Brain pericyte (primary cell): ENCODE measurements around the gene RIN1.
"Not testable (repeated sequence)": the region's sequence is repeated elsewhere in the genome, so short reads cannot be mapped to it uniquely, and the experiment has no call there.

Experiments used
- DNase-seq: peaks from one replicate; pipeline ENCODE4 v3.0.0-alpha.2; 2012; ENCODE audit warnings: low read depth, low spot score

RIN1 gene

DNA sequence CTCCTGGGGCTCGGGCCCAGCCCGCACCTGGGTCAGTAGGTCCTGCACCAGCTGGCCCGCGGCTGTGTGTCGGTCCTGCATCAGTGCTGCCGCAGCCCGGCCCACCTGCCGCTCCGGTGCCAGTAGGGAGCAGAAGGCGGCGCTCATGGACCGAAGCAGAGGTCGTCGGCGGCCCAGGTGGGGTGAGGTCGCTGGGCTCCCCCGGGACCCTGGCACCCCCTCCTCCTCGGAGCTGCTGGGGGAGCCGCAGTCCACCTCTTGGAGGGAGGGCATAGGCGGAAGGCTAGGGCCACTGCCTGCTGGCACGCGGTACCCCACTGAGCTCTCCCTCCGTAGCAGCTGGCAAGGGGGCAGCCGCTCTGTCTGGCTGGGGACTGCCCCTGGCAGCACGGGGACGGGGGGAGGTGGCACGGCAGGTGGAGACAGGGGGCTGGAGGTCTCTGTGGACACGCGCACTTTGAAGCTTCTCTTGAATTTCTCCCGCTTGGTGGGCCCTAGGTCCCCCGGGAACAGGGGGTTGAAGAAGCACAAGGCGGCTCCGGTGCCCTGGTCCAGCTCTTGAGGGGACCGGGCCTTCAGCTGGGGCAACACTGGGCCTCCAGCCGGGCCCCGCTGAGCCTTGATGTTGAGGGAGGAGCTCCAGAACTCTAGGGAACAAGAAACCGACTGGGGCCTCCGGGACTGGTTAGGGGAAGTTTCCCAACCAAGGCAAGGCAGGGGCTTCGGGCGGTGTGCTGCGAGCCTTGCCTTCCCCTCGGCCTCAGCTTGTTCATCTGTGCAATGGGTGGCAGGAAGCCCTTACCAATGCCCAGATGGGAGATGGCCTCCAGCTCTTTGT, 1.4 kb downstream of the RIN1 start:
- no peak for DNase-seq

DNA sequence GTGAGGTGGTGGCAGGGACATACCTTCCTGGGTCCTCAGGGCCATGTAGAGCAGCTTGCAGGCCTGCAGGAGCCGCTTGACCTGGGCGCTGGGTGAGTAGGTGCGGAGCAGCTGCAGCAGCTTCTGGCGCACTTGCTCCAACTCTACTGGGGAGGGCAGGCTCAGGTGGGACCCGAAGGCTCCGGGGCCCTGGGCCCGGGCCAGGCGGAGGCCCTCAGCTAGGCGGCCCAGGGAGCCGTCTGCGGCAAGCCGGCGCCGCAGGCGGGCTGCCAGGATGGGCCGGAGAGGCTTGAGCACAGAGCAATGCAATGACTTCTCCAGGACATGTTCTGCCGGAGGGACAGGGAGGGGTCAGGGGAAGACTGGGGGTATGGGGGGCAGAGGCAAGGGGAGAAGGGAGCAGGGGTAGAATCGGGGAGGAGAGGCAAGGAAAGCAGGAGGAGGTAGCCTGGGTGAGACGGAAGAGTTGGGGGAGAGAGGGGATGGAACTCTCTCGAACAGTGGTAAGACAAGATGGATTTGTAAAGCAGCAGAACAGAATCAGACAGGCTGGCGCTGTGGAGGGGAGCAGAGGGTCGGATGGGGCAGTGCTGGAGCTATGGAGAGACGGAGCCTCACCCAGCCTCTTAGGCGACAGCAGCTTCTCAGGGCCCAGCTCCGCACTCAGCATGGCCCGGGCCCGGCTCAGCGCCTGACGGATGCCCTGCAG, 2.2 kb downstream of the RIN1 start:
- no peak for DNase-seq

DNA sequence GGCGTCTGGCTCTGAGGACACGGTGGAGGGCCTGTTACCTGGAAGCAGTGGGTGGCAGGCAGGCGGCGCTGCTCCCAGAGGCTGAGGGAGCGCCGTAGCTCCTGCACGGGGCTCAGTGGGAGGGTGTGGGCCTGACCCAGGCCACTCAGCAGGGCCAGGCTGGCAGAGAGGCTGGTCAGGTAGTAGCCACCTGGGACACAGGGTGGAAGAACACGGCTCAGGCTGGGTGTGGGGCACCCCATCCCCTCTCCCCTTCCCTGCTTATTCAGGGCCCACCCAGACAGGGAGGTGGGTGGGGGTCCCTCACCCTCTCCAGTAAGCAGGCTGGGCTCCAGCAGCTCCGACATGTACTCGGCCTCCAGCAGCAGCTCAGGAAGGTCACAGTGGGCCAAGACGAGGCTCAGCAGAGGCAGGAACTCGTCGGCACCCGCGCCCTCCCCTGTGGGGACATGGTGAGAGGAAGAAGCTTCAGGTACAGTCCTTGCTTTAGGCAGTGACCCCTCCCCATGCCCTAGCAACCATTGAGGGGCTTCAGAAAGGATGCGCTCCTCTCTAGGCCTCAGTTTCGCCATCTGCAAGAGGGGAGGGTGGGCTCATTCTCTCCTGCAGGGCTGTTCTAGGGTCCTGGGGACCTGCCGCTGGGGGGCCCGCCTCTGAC, 2.9 kb downstream of the RIN1 start:
- no peak for DNase-seq

DNA sequence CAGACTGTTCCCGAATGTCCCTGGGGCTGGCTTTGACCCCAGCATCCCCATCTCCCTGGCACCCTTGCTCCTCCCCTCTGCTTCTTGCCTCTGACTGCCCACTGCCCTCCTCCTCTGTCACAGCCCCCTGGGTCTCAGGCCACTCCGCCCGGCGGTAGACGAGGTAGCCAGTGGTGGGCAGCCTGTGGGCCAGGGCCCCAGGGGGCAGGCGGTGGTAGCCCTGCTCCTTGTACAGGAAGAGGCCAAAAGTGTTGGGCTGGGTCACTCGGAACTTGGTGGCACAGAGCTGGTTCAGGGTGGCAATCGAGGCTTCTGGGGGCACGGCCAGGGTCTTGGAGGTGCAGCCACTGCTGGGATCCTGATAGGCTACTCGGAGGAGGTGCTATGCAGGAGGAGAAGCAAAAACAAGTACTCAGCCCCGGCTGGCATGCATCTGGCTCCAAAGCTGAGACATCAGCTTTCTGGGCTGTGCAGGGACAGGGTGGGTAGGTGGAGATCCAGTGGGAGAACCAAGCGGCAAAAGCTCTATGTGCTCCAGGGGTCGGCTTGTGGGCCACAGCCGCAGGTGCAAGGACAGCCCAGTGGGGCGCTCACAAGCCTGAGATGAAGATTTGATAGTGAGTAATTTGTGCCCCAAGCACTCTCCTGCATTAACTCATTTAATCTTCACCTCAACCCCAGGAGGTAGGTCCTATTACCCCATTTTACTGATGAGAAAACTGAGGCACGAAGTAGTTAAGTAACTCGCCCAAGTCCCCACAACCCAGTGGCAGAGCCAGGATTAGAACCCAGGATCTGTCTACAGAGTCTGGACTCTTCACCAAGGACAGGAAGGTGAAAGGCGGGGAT, 3.6 kb downstream of the RIN1 start:
- DNase-seq = no peak

DNA sequence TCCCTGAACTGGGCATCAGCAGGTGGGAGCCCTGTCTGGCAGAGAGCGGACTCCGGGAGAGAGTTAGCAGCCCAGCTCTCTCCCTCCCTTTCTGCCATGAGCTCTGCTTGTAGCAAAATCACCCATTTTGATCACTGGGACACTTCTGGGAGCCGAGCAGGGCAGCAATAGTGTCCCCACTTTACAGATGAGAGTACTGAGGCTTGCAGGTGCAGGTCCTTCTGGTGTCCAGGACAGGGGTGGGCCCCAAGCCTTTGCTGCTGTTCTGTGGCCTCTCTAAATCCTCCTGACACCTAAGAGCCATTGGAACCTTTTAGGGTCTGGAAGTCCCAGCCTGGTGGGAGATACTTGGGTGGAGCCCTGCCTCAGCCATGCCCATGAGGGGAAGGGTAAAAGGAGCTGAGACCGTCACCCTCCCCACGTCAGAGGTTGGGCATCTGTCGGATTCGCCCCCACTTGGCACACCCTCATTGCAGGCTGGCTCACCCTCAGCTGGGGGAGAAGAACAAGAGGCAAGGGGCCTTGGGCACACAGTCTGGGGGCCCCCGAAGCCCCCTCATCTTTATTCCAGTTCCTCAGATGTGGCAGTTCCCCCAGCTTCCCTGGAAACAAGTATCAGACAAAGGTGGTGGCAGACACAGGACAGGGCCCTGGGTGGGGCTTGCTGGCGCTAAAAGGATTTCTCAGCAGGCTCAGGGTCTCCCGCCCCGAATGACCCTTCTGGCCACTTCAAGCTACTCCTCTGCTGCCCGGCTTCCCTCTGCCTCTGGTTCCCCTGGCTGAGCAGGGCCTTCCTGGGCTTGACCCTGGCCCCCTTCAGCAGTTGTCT, 4.5 kb downstream of the RIN1 start:
- no peak for DNase-seq

DNA sequence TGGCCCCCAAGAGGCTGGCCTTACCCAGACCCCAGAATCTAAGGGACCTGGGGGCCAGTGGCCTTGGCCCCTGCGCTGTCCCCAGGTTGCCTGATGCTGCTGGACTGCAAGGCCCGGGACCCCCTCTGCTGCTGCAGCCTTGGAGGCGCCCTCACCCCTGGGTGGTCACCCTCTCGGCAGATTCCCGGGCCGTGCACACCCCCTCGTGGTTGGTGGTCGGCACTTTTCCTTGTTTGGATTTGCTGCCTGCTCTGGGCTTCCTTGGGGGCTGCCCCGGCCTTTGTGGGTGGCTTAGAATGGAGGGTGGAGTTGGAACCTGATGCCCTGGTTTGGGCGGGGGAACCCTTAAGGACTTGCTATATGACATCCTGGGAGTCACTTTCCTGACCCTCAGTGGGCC, 5.3 kb downstream of the RIN1 start:
- DNase-seq = no peak

DNA sequence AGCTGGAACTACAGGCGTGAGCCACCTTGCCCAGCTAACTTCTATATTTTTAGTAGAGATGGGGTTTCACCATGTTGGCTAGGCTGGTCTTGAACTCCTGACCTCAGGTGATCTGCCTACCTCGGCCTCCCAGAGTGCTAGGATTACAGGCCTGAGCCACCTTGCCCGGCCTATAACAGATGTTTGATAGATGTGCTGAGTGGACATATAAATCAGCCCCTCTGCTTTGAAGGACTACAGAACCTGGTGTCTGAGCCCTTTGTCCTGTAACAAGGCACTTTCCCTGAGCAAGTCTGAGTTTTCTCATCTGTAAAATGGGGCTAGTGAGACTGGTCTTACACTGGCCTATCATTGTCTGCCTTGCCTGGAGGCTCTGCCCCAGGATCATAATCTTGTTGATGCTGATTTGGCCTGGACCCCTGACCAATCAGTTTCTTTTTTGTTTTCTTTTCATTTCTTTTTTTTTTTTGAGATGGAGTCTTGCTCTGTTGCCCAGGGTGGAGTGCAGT, 7.0 kb downstream of the RIN1 start:
- DNase-seq = no peak

DNA sequence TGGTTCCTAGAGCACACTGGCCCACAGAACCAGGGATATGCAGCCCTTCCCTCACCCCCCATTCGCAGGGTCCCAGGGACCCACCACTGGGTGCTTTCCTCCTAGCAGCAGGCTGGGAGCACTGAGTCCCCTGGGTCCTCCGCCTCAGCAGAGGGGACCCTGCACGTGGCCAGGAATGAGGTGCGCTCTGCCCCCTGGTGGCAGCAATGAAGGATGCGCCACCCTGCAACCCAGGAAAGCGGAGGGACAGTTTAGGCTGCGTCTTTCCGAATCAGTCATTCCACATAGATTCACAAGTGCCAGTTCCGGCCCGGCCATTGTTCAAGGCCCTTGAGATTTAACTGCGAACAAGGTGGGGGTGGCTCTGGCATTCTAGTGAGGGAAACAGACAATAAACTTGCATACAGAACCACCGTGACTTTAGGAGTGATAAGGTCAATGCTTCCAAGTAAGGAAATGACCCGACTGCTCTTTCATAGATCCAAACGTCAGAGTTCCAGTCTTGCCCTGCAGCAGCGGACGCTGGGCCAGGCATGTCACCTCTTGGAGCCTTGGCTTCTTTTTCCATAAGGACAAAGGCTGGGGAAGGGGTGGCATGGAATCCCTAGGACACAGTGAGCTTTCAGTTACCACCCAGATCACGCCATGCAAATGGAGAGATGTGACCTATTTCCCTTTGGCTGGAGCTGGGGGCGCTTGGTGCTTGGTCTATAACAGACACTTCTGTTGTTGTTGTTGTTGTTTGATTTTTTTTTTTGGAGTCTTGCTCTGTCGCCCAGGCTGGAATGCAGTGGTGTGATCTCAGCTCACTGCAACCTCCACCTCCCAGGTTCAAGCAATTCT, 7.7 kb downstream of the RIN1 start:
- no peak for DNase-seq

DNA sequence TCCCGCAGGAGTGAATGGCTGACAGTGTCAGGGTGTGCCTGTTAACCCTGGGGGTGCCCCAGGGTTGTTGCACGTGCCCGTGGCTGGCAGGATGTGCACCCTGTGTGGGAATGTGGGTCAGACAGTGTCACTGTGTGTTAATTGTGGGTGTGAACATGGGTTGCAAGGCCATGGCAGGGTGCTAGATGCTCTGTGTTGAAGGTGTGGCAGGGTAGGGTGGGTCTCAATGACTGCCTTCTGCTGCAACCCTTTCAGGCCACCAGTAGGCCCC, 8.3 kb downstream of the RIN1 start:
- DNase-seq = no peak

DNA sequence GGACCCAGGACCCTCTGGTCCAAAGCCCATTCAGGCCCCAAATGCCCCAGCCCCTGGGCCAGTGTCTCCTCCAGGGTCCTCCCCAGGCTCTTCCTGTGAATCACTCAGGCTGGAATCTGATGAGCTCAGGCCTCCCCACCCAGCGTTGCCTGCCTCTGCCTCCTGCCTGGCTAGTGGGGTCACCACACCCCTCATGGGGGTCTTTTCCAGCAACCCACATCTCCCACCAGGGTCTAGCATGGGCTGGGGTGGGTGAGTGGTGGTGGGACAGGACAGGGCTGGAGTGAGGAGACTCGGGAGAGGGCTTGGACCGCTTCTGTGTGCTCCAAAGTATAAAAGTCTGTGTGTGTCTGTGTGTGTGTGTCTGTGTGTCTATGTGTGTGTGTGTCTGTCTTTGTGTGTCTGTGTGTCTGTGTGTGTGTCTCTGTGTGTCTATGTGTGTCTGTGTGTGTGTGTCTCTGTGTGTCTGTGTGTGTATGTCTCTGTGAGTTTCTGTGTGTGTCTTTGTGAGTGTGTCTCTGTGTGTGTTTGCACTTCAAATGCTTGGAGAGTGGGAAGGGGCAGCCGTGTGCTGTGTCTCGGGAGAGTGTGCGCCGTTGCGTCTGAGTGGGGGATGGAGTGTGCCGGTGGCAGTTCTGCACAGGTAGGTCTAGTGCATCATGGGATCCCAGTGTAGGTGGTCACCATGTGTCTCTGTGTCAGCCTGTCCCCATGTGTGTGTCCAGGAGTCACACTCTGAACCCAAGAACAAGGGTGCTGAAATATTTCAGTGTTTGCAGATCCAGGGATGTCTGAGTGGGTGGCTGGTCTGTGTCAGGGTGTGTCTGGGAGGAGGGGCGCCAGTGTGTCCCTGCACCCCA, 8.8 kb downstream of the RIN1 start:
- no peak for DNase-seq

DNA sequence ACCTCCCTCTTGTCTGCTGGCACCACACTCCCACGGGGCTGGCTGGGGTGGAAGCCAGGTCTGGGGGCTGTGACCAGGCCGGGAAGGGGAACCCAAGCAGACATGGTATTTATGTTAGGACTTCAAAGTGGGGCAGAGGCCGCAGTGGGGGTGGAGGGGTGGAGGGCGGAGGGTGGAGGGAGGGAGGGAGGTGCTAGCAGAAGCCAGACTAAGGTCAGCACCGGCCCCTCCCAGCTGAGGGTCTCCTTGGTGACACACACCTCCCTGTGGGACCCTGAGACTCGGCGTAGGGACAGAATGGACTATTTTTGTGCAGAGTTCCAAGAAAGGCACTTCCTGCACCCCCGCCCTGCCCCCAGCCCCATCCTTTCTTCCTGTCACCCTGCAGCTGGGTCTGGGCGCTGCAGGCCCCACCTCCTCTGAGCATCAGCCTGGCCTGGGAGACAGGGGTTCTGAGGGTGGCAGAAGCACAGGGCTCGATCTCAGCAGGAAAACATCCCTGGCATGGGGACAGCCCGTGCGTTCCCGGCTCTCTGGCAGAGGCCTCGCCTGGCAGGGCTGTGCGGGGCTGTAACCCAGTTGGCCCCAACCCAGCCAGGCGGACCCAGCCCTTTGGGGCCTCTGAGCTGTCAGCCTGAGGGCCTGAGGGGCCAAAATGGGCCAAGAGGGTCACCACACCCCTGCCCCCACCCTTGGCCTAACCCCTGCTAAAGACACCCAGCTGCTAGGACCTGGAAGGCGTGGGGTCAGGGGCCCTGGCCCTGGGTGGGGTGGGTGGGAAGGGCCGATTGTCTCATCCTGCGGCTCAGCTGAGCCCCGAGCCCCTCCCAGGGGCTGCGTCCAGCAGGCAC, 9.7 kb downstream of the RIN1 start:
- DNase-seq = no peak

DNA sequence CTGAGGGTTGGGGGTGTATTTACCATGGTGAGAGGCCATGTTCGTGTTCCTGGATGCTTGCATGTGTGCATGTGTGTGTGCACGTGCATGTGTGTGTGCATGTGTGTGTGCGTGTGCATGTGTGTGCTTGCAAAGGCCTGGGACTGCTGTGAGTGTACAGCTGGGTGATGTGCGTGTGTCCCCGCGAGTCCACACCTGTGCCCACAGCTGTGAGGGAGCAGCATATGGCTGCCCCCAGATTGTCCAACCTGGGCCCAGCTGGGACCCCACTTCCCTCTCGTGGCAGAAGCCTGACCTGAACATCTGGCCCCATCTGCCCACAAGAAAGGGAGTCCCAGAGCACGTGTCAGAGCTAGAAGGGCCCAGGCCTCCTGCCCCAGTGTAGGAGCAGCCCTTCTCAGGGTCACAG, 11.0 kb downstream of the RIN1 start:
- DNase-seq = no peak

DNA sequence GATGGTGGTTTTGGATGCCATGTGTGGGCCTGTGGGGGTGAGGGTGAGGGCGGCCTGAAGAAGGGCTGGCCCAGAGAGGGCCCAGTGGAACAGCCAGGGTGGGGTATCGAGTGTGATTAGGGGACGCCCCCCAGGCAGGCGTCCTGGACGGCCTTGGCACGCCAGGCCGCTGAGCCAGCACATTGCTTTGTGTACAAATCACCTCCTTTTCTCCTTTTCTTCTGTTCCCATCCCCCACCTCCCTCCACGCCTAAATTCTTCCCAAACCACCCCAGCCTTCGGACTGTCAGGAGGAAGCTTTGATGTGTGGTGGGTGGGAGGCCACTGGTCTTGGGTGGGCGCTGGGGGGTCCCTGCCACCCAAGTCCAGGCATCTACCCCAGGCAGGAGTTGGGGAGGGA, 11.6 kb downstream of the RIN1 start:
- no peak for DNase-seq

DNA sequence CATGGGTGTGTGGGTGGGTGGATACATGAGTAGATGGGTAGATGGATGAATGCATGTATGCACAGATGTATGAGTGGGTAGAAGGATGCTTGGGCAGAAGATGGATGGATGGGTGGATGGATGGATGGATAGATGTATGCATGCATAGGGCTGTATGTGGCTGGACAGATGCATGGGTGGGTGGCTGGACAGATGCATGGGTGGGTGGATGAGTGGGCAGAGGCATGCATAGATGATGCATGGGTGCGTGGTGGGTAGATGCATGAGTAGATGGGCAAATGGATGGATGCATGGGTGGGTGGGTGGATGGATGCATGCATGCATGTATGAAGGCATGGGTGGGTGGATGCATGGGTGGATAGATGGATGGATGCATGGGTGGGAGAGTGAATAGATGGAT, 12.6 kb downstream of the RIN1 start:
- DNase-seq = no peak

DNA sequence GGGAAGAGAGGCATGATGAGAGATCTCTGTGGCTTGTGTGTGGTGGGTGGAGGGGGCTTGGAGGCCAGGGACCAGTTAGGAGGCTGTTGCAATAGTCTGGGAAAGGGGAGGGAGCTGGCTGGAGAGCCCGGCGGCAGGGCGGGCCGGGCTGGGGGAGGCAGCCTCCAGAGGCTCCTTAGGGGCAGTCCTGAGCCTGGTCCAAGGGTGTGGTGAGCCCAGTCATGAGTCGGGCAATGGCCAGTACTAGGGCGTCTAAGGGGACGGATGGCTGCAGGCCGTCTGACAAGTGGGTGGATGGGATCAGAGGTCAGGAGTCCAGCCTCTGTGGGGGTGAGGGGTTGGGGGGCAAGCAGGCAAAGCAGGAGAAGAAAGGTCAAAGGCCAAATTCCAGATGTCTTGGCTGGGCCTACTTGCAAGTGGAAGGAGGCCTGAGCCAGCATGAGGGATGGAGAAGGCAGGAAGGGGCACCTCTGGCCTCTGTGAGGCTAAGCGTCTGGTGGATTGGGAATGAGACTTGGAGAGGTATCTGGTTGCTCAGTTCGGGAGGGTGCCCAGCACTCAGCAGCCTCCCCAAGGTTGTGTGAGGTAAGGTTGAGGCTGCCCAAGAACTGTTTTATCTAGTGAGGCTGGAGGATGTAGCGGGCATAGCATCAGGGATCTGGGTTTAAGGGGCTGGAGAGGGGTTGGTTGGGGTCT, 13.4 kb downstream of the RIN1 start:
- DNase-seq = no peak

DNA sequence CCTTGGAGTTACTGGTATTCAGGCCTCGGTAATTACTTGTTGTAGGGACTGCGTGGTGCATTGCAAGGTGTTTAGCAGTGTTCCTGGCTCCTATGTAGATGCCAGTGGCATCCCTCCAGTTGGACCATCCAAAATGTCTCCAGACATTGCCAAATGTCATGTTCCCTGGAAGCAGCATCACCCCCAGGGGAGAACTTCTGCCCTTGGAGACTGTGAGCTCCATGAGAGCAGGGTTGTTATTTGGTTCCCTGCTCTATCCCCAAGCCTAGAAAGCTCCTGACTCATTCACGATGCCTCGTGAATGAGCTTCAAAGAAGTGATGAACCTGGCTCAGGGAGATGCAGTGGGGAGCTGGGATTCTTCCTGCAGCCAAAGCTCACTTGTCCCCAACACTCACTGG, 14.6 kb downstream of the RIN1 start:
- no peak for DNase-seq

DNA sequence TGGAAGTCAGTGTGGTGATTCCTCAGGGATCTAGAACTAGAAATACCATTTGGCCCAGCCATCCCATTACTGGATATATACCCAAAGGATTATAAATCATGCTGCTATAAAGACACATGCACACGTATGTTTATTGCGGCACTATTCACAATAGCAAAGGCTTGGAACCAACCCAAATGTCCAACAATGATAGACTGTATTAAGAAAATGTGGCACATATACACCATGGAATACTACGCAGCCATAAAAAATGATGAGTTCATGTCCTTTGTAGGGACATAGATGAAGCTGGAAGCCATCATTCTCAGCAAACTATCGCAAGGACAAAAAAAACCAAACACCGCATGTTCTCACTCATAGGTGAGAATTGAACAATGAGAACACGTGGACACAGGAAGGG, 15.5 kb downstream of the RIN1 start:
- DNase-seq = not testable (repeated sequence)

DNA sequence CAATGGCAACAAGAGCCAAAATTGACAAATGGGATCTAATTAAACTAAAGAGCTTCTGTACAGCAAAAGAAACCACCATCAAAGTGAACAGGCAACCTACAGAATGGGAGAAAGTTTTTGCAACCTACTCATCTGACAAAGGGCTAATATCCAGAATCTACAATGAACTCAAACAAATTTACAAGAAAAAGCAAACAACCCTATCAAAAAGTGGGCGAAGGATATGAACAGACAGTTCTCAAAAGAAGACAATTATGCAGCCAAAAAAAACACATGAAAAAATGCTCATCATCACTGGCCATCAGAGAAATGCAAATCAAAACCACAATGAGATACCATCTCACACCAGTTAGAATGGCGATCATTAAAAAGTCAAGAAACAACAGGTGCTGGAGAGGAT, 15.9 kb downstream of the RIN1 start:
- not testable (repeated sequence) for DNase-seq
